Stimulated activated CD4-positive, alpha-beta T cell treated with anti-CD3 and anti-CD28 coated beads, Interleukin-12 subunit alpha, Interleukin-12 subunit beta, amount 100 ng/mL, for 24 hours (primary cell): Measurements from ENCODE around the gene TDRD3.

Experiments used
- DNase-seq, 2 experiments: peaks; one replicate each; pipeline ENCODE4 v3.0.0-alpha.2; 2020; ENCODE audit warnings: low read depth in 2 of 2

Gene TDRD3

GRCh38 chr13:60575142-60575541 lies 178.1 kb downstream of the TDRD3 start:
- no peak for DNase-seq

- DNase-seq: no peak
Observed at GRCh38 chr13:60577761-60578160, 180.7 kb downstream of the TDRD3 start.

DNA sequence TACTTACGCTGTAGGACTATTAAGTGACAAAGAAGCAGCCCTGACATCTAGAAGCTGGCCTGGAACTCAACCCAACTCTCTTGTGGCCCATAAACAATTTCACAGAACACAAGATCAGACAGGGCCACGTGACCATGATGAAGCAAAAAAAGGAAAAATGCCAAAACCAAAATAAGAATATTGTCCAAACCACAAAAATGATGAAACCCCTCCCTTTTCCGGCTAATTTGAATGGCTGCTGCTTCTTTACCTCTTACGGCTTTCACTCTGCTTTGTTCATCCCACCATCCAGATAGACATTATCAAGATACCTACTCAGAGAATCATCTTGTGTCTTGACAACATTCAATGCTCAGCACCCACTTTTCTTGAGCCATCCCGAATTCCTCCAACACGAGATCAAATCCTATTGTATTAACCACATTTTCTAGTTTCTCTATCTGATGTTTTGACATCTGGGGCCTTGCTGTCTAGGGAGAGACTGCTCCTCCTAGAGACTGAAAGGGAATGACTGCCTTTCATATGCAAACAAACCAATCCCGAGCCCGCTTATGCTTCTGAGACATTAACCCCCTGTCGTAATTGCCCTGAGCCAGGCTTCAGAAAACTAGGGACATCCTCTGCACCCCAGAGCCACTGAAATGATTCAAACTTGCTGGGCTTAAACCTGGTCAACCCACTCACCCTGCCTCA lies 186.3 kb downstream of the TDRD3 start:
- DNase-seq: no peak

- DNase-seq: no peak
Observed at GRCh38 chr13:60583911-60584753, 187.1 kb downstream of the TDRD3 start.

DNA sequence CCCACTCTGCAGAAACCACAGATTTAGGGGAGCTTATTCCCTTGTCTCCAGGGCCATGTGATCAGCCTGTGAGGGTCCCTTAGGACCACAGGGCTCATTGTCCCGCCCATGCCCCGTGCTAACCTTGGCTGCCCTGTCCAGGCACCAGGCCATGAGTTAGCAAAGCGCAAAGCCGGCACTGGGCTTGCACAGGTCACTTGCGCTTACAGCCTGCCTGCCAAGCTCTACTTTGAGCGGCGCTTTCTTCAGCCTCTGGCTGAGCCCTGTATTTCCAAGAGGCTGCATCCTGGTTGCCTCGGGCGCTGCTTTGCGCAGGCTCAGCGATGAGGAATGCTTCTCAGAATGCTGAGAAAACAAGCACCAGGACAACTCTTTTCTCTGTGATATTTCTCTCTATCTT lies 188.0 kb downstream of the TDRD3 start:
- DNase-seq: no peak

GRCh38 chr13:60590800-60591747 lies 194.1 kb downstream of the TDRD3 start:
- no peak for DNase-seq

- DNase-seq: no peak
Observed at GRCh38 chr13:60603049-60603448, 206.0 kb downstream of the TDRD3 start.

DNA sequence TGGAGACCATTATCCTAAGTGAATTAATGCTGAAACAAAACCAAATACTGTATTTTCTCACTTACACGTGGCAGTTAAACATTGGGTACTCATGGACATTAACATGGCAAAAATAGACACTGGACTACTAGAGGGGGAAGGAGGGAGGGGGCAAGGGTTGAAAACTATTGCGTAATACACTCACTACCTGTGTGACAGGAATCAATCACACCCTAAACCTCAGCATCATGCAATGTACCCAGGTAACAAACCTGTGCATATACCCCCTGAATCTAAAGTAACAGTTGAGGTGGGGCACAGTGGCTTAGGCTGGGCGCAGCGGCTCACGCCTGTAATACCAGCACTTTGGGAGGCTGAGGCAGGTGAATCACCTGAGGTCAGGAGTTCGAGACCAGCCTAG lies 207.0 kb downstream of the TDRD3 start:
- no peak for DNase-seq

DNA sequence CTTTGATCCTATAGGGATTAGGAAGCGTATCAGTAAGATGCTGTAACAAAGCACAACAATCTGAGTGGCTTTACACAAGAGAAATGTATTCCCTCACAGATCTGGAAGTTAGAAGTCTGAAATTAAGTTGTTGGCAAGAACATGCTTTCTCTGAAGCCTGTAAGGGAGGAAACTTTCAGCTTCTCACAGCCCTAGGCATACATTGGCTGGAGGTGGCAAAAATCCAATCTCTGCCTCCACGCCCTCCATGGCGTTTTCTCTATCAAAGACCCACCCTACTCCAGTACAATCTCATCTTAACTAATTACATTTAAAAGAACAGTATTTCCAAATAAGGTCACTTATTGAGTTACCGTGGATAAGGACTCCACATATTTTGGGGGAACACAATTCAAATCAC lies 211.9 kb downstream of the TDRD3 start:
- DNase-seq: no peak

- no peak for DNase-seq
Observed at GRCh38 chr13:60611523-60611922, 214.5 kb downstream of the TDRD3 start.

DNA sequence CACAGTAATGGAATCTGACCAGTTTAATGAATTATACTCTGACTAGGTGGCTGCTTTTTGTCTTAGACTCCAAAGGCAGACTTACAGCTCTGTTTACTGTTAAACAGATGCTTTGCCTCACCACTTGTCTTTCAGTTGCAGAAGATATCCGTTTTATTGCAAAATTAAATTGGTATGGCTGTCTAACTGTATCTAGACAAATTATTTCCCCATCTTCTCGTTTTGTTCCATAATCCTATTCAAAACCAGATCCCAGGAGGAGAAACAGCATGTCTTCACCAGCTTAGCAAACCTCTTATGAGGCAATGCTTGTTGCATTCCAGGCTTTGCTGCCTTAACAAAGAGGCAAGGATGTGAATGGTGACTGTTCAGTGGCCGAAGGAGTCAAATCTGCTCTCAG lies 215.6 kb downstream of the TDRD3 start:
- DNase-seq: no peak

DNA sequence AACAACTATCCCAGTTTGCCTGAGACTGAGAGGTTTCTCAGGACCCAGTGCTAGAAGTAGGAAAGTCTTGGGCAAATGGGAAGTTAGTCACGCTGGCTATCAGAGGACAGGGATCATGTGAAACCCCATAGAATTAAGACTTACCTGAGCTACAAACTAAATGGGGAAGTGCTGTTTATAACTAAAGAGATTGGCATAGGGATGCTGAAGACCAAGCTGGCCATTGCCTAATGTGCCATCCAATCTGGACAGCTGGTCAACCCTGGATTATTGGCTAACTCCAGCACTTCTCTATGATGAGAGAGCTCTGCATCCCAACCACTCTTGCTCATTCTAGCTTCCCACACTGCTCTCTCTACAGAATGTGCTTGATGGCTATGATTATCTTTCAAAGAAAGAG lies 216.1 kb downstream of the TDRD3 start:
- DNase-seq: no peak

DNA sequence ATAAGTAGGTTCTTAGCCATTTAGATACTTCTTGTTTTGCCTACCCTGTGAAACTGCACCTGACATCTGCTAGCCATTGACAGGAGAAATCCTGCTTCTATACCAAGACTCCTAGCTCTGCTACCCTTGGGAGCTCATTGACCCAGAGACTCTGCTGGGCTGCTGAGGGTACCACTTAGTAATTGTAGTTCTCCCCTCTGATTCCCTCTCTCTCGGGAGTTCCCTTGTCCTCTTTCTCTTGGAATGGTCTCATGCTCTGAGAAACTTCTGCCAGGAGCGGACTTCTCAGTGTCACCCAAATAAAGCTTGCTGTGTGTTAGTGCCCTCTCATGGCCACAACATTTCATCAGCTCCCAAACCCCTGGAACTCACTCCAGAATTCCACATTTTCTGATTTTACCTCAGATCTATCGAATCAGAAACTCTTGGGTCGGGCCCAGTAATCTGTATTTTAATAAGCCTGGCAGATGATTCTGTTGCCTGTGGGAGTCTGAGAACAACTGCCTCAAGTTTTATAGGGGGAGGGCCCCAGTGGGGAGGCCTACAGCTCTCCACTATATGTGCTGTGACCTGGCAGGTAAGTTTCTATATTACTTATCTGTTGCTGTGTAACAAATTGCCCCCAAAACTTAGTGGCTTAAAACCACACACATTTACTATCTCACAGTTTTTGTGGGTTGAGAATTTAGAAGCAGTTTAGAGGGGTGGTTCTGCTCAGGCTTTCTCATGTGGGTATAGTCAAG lies 221.1 kb downstream of the TDRD3 start:
- DNase-seq: no peak

DNA sequence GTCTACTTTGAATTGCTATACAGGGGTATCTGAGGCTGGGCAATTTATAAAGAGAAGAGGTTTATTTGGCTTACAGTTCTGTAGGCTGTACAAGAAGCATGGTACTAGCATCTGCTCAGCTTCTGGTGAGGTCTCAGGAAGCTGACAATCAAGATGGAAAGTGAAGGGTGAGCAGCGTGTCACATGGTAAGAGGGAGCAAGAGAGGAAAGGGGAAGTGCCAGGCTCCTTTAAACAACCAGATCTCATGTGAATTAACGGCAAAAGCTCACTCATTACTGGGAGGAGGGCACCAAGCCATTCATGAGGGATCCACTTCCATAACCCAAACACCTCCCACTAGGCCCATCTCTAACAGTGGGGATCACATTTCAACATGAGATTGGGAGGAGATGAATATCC lies 222.4 kb downstream of the TDRD3 start:
- DNase-seq: no peak

DNA sequence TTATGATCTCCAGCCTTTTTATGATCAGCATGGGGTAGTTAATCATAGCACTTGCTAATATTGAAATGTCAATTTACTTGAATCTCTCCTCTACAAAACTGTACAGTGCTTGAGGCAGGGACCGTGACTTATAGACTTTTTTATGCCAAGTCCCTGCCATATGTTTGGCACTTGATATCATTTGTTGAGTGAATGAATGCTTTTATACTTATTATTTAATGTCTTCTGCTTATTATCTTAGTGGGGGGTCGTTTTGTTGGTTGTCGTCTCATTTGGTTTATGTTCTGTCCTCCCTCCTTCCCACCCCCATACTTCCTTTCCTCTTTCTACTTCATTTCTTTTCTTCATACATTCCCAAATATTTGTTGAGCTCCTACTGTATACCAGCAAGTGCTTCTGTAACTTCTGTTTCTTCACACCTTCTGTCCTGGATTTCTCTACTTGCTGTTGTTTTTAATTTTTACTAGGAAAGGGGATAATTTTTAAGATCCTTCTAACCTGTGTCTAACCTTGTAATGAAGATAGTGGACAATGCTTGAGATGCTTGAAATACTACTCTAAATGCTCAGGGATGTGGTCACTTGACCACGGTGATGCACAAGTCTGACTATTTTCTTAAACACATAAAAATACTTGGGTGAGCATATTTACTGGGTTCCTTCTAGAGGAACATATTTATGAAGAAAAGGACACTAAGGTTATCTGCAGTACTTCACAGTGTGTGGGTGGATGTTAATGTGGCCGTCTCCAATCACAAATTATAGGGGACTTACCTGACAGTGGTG lies 223.8 kb downstream of the TDRD3 start:
- no peak for DNase-seq

- no peak for DNase-seq
Observed at GRCh38 chr13:60623151-60623550, 226.1 kb downstream of the TDRD3 start.
